ENCODE data around the gene MPDZ.

DNA sequence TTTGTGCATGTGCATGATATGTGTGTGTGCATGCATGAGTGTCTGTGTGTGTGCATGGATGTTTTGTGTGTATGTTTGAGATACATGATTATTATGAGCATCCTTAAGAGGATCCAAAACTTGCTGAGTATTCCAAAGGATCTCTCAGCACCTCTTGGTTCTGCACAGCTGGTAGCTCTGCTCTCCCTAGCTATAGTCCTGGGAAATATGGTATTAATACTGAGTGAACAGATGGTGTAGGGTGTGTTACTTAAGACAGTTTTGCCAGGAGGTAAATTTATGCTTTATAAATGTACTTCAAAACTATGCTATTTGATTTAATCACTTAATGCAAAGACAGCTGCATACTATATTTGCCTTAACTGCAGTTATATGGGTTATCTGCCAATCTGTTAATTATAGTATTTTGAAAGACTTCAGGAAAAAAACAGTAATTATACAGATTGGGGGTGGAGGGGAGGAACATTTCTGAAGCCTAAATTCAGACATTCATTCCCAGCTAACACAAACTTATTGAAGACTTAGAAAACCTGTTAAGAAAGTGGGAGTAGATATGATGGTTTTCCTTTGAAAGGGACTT lies 215.5 kb downstream of the MPDZ start:
- TF ChIP-seq, protein P1, sequence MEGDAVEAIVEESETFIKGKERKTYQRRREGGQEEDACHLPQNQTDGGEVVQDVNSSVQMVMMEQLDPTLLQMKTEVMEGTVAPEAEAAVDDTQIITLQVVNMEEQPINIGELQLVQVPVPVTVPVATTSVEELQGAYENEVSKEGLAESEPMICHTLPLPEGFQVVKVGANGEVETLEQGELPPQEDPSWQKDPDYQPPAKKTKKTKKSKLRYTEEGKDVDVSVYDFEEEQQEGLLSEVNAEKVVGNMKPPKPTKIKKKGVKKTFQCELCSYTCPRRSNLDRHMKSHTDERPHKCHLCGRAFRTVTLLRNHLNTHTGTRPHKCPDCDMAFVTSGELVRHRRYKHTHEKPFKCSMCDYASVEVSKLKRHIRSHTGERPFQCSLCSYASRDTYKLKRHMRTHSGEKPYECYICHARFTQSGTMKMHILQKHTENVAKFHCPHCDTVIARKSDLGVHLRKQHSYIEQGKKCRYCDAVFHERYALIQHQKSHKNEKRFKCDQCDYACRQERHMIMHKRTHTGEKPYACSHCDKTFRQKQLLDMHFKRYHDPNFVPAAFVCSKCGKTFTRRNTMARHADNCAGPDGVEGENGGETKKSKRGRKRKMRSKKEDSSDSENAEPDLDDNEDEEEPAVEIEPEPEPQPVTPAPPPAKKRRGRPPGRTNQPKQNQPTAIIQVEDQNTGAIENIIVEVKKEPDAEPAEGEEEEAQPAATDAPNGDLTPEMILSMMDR (IDR thresholded peaks at IDR 0.05), result no peak
- TF ChIP-seq POLR2A (IDR thresholded peaks at IDR 0.05), result no peak
